SK-N-SH (cell line): ENCODE measurements around the gene PIP5K1C. TPM values are rescaled to one million over a fixed set of nuclear protein-coding genes. Genes with fewer than 3 reads are reported as not detected.

Experiments
- CTCF ChIA-PET: fragments of 300-600, 350-600 bp; formaldehyde crosslinking; extraction: SDS; loops from one replicate; lab custom pipeline; 2021; lab: Yijun Ruan, JAX
- POLR2A ChIA-PET: fragments of 350-600 bp; sonication (Branson Sonifier 250); formaldehyde crosslinking; extraction: SDS; loops from one replicate; lab custom pipeline; 2020; ENCODE audit warnings: antibody characterized with exemption, inconsistent platforms; lab: Yijun Ruan, JAX
- DNase-seq: peaks from one replicate; pipeline ENCODE4 v3.0.0; 2012
- H2AFZ ChIP-seq: fragments of 200-600 bp; sonication (generic); 2 replicates; pipeline ENCODE4 v1.8.1; 2016; ENCODE audit warnings: antibody characterized with exemption, mild to moderate bottlenecking, low read depth
- H3F3A ChIP-seq: fragments of 200-600 bp; sonication (generic); replicated peaks from 2 replicates; pipeline ENCODE3; 2016; ENCODE audit warnings: antibody characterized with exemption, mild to moderate bottlenecking; ENCODE audit not compliant: insufficient read depth
- H3K27ac ChIP-seq, 2 experiments: fragments of 200-500 bp in 1 of 2; fragments of 200-600 bp in 1 of 2; sonication (Bioruptor generic) in 1 of 2; sonication (generic), shearing (Covaris generic) in 1 of 2; 2 replicates each; pipeline versions ENCODE4 v1.5.1 to v1.6.1; 2014 to 2016; ENCODE audit warnings: low read depth in 2 of 2, inconsistent platforms in 1 of 2, low read length in 1 of 2, mild to moderate bottlenecking in 1 of 2, mixed read lengths in 1 of 2
- H3K27me3 ChIP-seq: fragments of 200-600 bp; sonication (generic), shearing (Covaris generic); 2 replicates; pipeline ENCODE4 v1.6.1; 2016; ENCODE audit warnings: mixed run types; ENCODE audit not compliant: insufficient read depth
- H3K36me3 ChIP-seq, 2 experiments: fragments of 200-500 bp in 1 of 2; fragments of 200-600 bp in 1 of 2; sonication (Bioruptor generic) in 1 of 2; sonication (generic) in 1 of 2; replicated peaks in 1 of 2; 2 replicates each; pipeline versions ENCODE3 to v1.5.1; 2014 to 2016; ENCODE audit warnings: low read length in 1 of 2, mild to moderate bottlenecking in 1 of 2; ENCODE audit not compliant: insufficient read depth in 2 of 2, control insufficient read depth in 1 of 2
- H3K4me1 ChIP-seq, 2 experiments: fragments of 200-500 bp in 1 of 2; fragments of 200-600 bp in 1 of 2; sonication (Bioruptor generic) in 1 of 2; sonication (generic), shearing (Covaris generic) in 1 of 2; 2 replicates each; pipeline versions ENCODE4 v1.5.1 to v1.6.1; 2014 to 2016; ENCODE audit warnings: low read depth in 1 of 2, low read length in 1 of 2, mixed run types in 1 of 2; ENCODE audit not compliant: insufficient read depth in 2 of 2, control insufficient read depth in 1 of 2
- H3K4me2 ChIP-seq: fragments of 200-600 bp; sonication (generic), shearing (Covaris generic); 2 replicates; pipeline ENCODE4 v1.6.1; 2017; ENCODE audit warnings: mixed run types
- H3K4me3 ChIP-seq, 2 experiments: fragments of 200-500 bp in 1 of 2; fragments of 200-600 bp in 1 of 2; sonication (Bioruptor generic) in 1 of 2; sonication (generic), shearing (Covaris generic) in 1 of 2; 2 replicates each; pipeline versions ENCODE4 v1.5.1 to v1.8.1; 2014 to 2016; ENCODE audit warnings: low read depth in 2 of 2, inconsistent platforms in 1 of 2, low read length in 1 of 2, mild to moderate bottlenecking in 1 of 2, mixed read lengths in 1 of 2, moderate library complexity in 1 of 2
- H3K79me2 ChIP-seq: fragments of 200-600 bp; sonication (generic); 2 replicates; pipeline ENCODE4 v1.8.1; 2017; ENCODE audit warnings: mild to moderate bottlenecking; ENCODE audit not compliant: insufficient read depth
- H3K9ac ChIP-seq: fragments of 200-600 bp; sonication (generic); 2 replicates; pipeline ENCODE4 v1.6.1; 2017; ENCODE audit warnings: mixed run types
- H3K9me2 ChIP-seq: fragments of 200-600 bp; sonication (generic); 2 replicates; pipeline ENCODE4 v1.6.1; 2017; ENCODE audit warnings: mixed run types
- H3K9me3 ChIP-seq: fragments of 200-600 bp; sonication (generic); 2 replicates; pipeline ENCODE4 v1.6.1; 2017; ENCODE audit warnings: mixed run types, mild to moderate bottlenecking, moderate library complexity
- H4K20me1 ChIP-seq: fragments of 200-600 bp; sonication (generic); 2 replicates; pipeline ENCODE4 v1.6.1; 2017; ENCODE audit warnings: mild to moderate bottlenecking, mixed run types; ENCODE audit not compliant: insufficient read depth
- CHD2 ChIP-seq: fragments of 150-350 bp; IDR thresholded peaks from 2 replicates; pipeline ENCODE4 v1.6.1; 2018; ENCODE audit warnings: low read length; ENCODE audit not compliant: partially characterized antibody
- GABPA ChIP-seq: IDR thresholded peaks from 2 replicates; pipeline ENCODE4 v1.4.0; 2012; ENCODE audit warnings: low read depth, mild to moderate bottlenecking
- GATA2 ChIP-seq: sonication (generic); formaldehyde crosslinking; IDR thresholded peaks from 2 replicates; pipeline ENCODE4 v1.5.0; 2020; ENCODE audit warnings: mild to moderate bottlenecking, missing genetic modification reagents
- MEF2A ChIP-seq: IDR thresholded peaks from 2 replicates; pipeline ENCODE4 v1.4.0; 2012; ENCODE audit warnings: low read depth, borderline replicate concordance
- POLR2AphosphoS5 ChIP-seq: IDR thresholded peaks from 2 replicates; pipeline ENCODE4 v1.6.1; 2012; ENCODE audit warnings: low read depth, low read length
- RAD21 ChIP-seq: IDR thresholded peaks from 2 replicates; pipeline ENCODE4 v1.6.1; 2012; ENCODE audit warnings: mild to moderate bottlenecking, low read length
- RCOR1 ChIP-seq: fragments of 150-350 bp; IDR thresholded peaks from 2 replicates; pipeline ENCODE4 v1.6.1; 2017; ENCODE audit warnings: antibody characterized with exemption, low read length
- RXRA ChIP-seq: IDR thresholded peaks from 2 replicates; pipeline ENCODE4 v1.4.0; 2012; ENCODE audit warnings: low read depth, mild to moderate bottlenecking, borderline replicate concordance
- SIN3A ChIP-seq: IDR thresholded peaks from 2 replicates; pipeline ENCODE4 v1.6.1; 2012; ENCODE audit warnings: low read depth, mild to moderate bottlenecking, low read length, moderate library complexity, borderline replicate concordance
- YY1 ChIP-seq: IDR thresholded peaks from 2 replicates; pipeline ENCODE4 v1.4.0; 2012; ENCODE audit warnings: low read depth, mild to moderate bottlenecking
- WGBS: methylation state at CpG from one replicate; pipeline ENCODE4 v1.1.6; 2017; ENCODE audit warnings: low lambda C conversion rate; 5-methylcytosine and 5-hydroxymethylcytosine counted together
- polyA plus RNA-seq, 3 experiments: library from polyadenylated mRNA; depleted of rRNA; stranded (reverse); fragments of >200 nt; gene quantifications; 2 replicates each; pipeline ENCODE4 v1.2.3, GENCODE V29; 2012
- TF ChIP-seq, protein P1 (sequence below): IDR thresholded peaks from 2 replicates; pipeline ENCODE4 v1.4.0; 2012; ENCODE audit warnings: low read depth
- TF ChIP-seq, protein P2 (sequence below): fragments of 200-600 bp; sonication (generic); IDR thresholded peaks from 2 replicates; pipeline ENCODE4 v1.6.1; 2017; ENCODE audit warnings: antibody characterized with exemption, mild to moderate bottlenecking, moderate library complexity
- TF ChIP-seq, protein P3 (sequence below): IDR thresholded peaks from 2 replicates; pipeline ENCODE4 v1.4.0; 2012; ENCODE audit warnings: low read depth, borderline replicate concordance
- TF ChIP-seq, protein P4 (sequence below): IDR thresholded peaks from 2 replicates; pipeline ENCODE4 v1.4.0; 2012; ENCODE audit warnings: low read depth, borderline replicate concordance
- TF ChIP-seq, protein P5 (sequence below): fragments of 150-350 bp; IDR thresholded peaks from 2 replicates; pipeline ENCODE4 v1.6.1; 2016; ENCODE audit warnings: mild to moderate bottlenecking, low read depth, low read length
- TF ChIP-seq, protein P6 (sequence below): IDR thresholded peaks from 2 replicates; pipeline ENCODE4; 2012

Gene PIP5K1C
- polyA plus RNA-seq, 1 of the 3 experiments (the other 2 are of a cell fraction), result 12.3 TPM

DNA sequence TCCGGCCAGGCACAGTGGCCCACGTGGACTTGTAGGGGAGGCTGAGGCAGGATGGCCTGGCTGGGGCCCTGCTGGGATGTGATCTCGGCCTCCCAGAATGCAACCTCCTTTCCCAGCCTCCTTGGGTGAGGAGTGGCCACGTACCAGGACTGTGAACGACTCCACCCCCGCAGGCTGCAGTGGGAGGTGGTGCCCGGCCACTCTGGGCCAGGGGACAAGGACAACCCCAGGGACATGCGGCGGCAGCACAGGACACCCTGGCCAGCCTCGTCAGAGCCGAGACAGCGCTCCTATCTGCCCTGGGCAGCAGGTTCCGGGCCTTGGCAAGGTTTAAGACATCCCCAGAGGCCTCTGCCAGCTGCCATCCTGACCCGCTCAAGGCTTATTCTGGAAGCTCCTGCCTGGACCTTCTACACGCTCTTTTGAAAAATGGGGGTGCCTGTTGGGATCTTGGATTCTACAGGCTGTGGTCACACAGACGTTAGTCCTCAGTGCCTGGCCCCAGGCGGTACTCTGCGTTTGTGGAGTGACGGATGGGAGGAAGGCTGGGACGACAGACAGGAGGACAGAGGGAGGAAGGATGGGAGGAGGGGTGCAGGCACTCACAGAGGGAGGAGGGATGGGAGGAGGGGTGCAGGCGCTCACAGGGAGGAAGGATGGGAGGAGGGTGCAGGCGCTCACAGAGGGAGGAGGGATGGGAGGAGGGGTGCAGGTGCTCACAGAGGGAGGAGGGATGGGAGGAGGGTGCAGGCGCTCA is 53.8 kb downstream of the PIP5K1C start:
- WGBS, result 94% methylated on average over 20 of the region's 23 CpGs
- H3K4me2 ChIP-seq, result no peak overlapping the region
- DNase-seq, result no peak
- no peaks in the 10 kb centered on the region for H3K9me2 ChIP-seq
- H2AFZ ChIP-seq, result no peak overlapping the region
- POLR2A ChIA-PET, result no interaction called here
- TF ChIP-seq, protein P1, sequence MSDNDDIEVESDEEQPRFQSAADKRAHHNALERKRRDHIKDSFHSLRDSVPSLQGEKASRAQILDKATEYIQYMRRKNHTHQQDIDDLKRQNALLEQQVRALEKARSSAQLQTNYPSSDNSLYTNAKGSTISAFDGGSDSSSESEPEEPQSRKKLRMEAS, result no peak
- TF ChIP-seq, protein P2, sequence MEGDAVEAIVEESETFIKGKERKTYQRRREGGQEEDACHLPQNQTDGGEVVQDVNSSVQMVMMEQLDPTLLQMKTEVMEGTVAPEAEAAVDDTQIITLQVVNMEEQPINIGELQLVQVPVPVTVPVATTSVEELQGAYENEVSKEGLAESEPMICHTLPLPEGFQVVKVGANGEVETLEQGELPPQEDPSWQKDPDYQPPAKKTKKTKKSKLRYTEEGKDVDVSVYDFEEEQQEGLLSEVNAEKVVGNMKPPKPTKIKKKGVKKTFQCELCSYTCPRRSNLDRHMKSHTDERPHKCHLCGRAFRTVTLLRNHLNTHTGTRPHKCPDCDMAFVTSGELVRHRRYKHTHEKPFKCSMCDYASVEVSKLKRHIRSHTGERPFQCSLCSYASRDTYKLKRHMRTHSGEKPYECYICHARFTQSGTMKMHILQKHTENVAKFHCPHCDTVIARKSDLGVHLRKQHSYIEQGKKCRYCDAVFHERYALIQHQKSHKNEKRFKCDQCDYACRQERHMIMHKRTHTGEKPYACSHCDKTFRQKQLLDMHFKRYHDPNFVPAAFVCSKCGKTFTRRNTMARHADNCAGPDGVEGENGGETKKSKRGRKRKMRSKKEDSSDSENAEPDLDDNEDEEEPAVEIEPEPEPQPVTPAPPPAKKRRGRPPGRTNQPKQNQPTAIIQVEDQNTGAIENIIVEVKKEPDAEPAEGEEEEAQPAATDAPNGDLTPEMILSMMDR, result no peak
- TF ChIP-seq GATA2, result no peak
- TF ChIP-seq RCOR1, result no peak
- no peak for TF ChIP-seq MEF2A
- no peak for TF ChIP-seq RAD21
- TF ChIP-seq, protein P3, sequence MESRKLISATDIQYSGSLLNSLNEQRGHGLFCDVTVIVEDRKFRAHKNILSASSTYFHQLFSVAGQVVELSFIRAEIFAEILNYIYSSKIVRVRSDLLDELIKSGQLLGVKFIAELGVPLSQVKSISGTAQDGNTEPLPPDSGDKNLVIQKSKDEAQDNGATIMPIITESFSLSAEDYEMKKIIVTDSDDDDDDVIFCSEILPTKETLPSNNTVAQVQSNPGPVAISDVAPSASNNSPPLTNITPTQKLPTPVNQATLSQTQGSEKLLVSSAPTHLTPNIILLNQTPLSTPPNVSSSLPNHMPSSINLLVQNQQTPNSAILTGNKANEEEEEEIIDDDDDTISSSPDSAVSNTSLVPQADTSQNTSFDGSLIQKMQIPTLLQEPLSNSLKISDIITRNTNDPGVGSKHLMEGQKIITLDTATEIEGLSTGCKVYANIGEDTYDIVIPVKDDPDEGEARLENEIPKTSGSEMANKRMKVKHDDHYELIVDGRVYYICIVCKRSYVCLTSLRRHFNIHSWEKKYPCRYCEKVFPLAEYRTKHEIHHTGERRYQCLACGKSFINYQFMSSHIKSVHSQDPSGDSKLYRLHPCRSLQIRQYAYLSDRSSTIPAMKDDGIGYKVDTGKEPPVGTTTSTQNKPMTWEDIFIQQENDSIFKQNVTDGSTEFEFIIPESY, result no peak
- no peak for TF ChIP-seq CHD2
- TF ChIP-seq RXRA, result no peak
- TF ChIP-seq, protein P4, sequence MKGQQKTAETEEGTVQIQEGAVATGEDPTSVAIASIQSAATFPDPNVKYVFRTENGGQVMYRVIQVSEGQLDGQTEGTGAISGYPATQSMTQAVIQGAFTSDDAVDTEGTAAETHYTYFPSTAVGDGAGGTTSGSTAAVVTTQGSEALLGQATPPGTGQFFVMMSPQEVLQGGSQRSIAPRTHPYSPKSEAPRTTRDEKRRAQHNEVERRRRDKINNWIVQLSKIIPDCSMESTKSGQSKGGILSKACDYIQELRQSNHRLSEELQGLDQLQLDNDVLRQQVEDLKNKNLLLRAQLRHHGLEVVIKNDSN, result no peak
- TF ChIP-seq POLR2AphosphoS5, result no peak
- TF ChIP-seq GABPA, result no peak
- no peak for TF ChIP-seq YY1
- TF ChIP-seq, protein P5, sequence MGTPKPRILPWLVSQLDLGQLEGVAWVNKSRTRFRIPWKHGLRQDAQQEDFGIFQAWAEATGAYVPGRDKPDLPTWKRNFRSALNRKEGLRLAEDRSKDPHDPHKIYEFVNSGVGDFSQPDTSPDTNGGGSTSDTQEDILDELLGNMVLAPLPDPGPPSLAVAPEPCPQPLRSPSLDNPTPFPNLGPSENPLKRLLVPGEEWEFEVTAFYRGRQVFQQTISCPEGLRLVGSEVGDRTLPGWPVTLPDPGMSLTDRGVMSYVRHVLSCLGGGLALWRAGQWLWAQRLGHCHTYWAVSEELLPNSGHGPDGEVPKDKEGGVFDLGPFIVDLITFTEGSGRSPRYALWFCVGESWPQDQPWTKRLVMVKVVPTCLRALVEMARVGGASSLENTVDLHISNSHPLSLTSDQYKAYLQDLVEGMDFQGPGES, result no peak
- no peak for TF ChIP-seq SIN3A
- TF ChIP-seq, protein P6, sequence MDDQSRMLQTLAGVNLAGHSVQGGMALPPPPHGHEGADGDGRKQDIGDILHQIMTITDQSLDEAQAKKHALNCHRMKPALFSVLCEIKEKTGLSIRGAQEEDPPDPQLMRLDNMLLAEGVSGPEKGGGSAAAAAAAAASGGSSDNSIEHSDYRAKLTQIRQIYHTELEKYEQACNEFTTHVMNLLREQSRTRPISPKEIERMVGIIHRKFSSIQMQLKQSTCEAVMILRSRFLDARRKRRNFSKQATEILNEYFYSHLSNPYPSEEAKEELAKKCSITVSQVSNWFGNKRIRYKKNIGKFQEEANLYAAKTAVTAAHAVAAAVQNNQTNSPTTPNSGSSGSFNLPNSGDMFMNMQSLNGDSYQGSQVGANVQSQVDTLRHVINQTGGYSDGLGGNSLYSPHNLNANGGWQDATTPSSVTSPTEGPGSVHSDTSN, result no peak
- no peaks in the 10 kb centered on the region for H3K79me2 ChIP-seq
- no peaks in the 10 kb centered on the region for H3K4me1 ChIP-seq
- H3K9me3 ChIP-seq, result no peaks in the 10 kb centered on the region
- H3F3A ChIP-seq, result no peaks in the 10 kb centered on the region
- H3K9ac ChIP-seq, result no peak overlapping the region
- H4K20me1 ChIP-seq, result no peaks in the 10 kb centered on the region
- H3K36me3 ChIP-seq, result peaks cover 5 to 10% of the 10 kb centered on the region in 2 experiments
- H3K27me3 ChIP-seq, result no peaks in the 10 kb centered on the region
- CTCF ChIA-PET, result interaction anchor here (2.3 kb wide), 1 partner anchor 19 kb away, joined by 9 read pairs; no protein-coding TSS in a partner anchor
- no peak overlapping the region for H3K27ac ChIP-seq
- H3K4me3 ChIP-seq, result no peak overlapping the region
